Measurements from ENCODE around the gene SLC6A18.

SLC6A18 gene, protein sequence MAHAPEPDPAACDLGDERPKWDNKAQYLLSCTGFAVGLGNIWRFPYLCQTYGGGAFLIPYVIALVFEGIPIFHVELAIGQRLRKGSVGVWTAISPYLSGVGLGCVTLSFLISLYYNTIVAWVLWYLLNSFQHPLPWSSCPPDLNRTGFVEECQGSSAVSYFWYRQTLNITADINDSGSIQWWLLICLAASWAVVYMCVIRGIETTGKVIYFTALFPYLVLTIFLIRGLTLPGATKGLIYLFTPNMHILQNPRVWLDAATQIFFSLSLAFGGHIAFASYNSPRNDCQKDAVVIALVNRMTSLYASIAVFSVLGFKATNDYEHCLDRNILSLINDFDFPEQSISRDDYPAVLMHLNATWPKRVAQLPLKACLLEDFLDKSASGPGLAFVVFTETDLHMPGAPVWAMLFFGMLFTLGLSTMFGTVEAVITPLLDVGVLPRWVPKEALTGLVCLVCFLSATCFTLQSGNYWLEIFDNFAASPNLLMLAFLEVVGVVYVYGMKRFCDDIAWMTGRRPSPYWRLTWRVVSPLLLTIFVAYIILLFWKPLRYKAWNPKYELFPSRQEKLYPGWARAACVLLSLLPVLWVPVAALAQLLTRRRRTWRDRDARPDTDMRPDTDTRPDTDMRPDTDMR

DNA sequence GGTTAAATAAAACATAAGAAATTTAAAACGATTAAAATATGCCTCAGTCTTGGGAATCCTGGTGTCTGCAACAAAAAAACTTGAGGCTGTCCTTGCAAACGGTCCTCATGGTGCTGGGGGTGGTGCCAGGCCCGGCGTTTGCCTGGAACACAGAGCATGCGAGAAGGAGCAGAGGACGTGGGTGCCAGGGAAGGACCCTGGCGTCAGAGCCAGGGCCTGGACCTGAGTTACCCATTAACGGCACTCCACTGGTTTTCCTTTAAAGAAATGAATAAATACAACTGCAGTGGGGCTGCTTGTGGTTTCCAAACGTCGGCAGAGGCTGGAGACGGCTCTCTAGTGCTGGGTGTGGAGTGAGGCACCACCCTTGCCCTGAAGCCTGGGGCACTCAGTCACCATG, at the start of gene SLC6A18:
Gene SLC6A18, plus strand, starts transcription at position 301 of the 400 bp plus-strand sequence. Its CDS starts 97 bp downstream, at position 398.
- DNase-seq = no peak

GRCh38 chr5:1175801-1176472, 49.2 kb upstream of the SLC6A18 start:
- no peak for DNase-seq

GRCh38 chr5:1176473-1177391, 48.4 kb upstream of the SLC6A18 start:
- no peak for DNase-seq

DNA sequence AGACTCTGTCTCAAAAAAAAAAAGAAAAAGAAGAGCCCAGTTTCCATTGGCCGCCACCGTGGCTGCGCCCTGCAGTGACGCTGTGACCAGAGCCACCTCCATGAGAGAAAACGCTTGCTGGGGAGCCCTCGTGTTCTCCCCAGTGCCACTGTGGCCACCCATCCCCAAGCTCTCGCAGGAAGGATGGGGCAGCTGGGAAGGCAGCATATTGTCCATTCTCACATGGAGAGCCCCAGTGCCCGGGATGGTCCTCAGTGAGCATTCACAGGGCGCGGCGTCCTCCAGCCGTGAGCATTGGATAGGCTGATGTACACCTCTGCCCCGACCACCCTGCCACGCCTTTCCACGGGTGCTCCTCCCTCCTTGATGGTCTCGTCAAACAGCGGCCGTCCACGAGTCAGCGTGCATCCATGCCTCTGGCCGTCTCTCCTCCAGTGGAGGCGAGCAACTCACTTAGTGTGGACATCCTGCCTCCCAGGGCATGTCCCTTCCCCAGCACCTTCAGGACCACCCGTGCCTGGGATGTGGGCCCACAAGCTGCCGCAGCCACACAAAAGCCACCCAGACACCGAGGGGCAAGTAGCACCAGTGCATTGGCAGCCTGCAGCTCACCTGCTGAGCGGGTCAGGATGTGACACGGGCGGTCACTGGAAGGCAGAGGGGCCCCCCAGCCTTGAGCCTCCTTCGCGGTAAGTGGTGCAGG, 47.2 kb upstream of the SLC6A18 start:
- no peak for DNase-seq

GRCh38 chr5:1178529-1179382, 46.4 kb upstream of the SLC6A18 start:
- DNase-seq = no peak

GRCh38 chr5:1179383-1179715, 45.8 kb upstream of the SLC6A18 start:
- DNase-seq = no peak

- no peak for DNase-seq
These were observed 45.1 kb upstream of the SLC6A18 start for GRCh38 chr5:1180096-1180495.

GRCh38 chr5:1180841-1181271, 44.3 kb upstream of the SLC6A18 start:
- DNase-seq = no peak

GRCh38 chr5:1181451-1182359, 43.5 kb upstream of the SLC6A18 start:
- no peak for DNase-seq

GRCh38 chr5:1182360-1182632, 42.9 kb upstream of the SLC6A18 start:
- no peak for DNase-seq

GRCh38 chr5:1182633-1183423, 42.4 kb upstream of the SLC6A18 start:
- DNase-seq = no peak

- DNase-seq = no peak
These were observed 41.6 kb upstream of the SLC6A18 start for GRCh38 chr5:1183424-1184162.

DNA sequence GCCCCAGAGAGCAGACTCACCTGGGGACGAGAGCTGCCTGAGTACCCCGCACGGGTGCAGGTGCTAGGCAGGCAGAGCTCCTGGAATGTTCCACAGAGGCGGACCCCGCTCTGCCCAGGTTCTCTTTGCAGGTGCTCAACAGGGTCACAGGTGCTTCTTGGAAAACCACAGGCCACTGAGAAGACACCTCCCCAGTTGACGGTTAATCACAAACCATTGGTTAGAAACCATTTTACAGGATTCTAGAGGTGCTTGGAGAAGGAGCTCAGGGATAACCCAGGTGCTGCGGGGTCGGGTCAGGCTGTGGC, 41.1 kb upstream of the SLC6A18 start:
- no peak for DNase-seq

DNA sequence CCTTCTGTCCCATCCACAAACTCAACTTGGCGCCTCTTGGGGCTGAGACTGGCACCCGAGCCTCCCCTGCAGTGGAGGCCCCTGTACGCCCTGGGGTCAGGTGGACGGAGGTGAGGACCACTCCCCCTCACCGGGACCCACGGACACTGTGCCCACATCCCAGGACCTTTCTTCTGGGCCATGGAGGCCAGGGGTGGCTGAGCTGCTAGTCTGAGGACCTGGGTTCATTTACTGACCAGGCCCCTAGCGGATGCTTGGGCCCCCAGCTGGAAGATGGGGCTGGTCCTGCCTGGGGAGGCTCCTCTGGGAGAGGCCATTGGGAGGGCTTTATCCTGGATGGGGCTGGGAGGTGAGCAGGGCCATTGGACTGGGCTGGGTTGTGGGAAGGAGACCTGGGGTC, 40.7 kb upstream of the SLC6A18 start:
- DNase-seq = no peak

DNA sequence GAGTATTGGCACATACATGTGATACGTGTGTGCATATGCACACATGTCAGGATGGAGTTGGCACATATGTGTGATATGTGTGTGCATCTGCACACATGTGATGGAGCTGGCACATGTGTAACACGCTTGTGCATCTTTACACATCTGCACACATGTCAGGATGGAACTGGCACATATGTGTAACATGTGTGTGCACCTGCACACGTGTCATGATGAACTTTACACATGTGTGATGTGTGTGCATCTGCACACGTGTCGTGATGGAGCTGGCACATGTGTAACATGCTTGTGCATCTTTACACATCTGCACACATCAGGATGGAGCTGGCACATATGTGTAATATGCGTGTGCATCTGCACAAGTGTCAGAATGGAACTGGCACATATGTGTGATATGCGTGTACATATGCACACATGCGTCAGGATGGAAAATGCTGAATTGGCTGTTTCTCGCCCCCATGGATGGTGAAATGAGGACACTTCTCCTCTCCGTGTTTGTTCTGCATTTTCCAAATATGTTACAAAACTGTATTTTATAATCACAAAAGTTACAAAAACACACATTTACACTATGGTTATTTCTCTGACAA, 40.0 kb upstream of the SLC6A18 start:
- no peak for DNase-seq

DNA sequence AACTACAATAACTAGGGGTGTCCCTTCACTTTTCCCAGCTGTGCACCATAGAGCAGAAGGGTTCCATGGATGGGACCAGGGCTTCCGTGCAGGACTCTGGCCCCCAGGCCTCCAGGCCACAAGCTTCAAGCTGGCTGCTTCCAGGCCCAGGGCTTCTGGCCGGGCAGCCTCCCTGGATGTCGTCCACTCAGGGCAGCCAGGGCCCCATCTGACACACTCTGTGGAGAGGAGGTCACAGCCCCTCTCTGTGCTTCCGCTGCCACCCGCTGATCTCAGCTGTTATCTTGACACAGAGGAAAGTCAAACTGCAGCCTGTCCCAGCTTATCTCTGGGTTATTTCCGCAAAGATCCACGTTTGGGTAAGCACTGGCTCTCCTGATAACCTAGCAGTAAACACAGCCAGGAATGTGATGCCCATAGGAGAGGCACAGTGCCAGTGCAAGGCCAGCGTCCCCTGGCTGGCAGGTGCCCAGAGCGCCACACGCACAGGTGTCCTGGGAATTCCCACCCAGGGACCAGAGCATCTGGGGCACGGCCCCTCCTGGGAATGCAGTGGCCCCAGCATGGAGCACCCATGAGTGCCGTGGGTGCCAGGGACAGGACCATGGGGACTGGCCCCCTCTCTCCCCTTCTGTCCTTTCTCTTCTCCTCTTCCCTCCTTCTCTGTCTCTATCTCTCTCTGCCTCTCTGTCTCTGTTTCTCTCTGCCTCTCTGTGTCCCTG, 39.4 kb upstream of the SLC6A18 start:
- DNase-seq = no peak

DNA sequence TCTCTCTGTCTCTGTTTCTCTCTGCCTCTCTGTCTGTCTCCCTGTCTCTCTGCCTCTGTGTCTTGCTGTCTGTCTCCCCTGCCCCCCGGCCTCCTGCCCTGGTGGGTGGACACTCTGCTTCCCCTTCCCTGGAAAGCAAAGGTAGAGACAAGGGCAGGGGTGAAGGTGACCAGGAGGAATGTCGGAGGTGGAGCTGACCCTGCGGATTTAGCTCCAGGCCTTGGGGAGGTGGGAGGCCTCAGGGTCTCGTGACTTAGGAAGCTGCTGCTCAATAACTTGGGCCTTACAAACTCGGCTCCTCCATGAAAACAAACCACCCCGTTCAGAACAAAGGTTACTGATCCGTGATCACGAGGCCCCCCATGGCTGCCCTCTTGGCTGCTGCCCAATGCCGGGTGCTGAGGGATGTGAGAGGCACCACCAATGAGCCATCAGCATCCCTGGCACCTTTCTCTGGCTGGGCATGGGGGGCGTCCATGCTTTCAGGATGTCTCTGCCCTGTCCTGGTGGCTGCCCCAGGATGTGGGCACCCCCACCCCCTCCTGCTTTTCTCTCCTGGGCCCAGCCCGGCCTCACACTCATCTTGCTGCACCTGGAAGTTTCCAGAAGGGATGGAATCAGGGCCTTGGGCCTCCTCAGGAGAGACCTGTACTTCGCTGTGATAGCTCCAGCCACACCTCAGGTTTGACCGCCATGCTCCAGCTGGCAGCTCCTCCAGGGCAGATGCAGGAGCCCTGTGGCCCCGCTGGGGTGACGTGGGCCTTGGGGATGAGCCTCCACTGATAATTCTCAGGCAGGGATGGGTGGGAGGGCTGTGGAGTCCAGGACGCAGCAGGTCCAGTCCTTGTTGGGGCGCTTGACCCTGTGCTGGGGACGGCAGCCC, 38.6 kb upstream of the SLC6A18 start:
- DNase-seq = no peak

Data from inflammatory macrophage treated with lipopolysaccharide for 1 hour (primary cell).